Amygdala (tissue), 56 donors: ENCODE measurements around the gene C1orf210.

ENCODE experiments used
- DNase-seq, 56 donors: peaks; one replicate each; lab custom pipeline; 2025; lab: John Stamatoyannopoulos, UW

C1orf210 gene

DNA sequence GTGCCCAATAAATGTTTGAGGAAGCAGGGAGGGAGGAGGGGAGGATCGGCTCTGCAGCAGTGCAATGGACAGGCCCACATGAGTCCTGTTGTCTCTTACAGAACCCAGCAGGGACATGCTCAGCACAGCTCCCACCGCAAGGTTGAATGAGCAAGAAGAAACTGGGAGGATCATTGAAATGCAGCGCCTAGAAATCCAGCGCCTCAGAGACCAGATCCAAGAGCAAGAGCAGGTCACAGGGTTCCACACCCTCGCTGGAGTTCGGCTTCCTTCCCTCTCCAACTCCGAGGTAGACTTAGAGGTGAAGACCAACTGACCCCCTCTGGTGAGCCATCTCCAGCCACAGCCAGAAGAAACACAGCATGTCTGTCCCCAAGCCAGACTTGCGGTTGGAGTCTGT lies 31.5 kb downstream of the C1orf210 start:
- no peak for DNase-seq

DNA sequence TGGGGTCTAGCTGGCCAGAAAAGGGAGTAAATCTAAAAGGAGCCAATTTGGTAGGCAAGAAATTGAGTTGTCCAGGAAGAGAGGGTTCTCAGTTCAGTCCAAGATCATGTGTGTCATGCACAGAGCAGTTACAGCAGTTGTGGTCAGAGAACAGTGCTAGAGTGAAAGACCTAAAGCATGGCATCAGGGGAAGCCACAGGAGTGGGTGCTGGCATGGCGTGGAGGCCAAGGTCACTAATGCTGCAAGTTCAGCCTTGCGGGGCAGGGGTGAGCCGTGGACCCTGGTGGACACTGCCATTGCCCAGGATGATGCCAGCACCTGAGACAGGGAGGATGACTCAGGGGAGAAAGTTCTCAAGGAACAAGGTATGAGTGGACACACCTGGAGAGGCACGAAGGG lies 32.2 kb downstream of the C1orf210 start:
- DNase-seq: no peak

DNA sequence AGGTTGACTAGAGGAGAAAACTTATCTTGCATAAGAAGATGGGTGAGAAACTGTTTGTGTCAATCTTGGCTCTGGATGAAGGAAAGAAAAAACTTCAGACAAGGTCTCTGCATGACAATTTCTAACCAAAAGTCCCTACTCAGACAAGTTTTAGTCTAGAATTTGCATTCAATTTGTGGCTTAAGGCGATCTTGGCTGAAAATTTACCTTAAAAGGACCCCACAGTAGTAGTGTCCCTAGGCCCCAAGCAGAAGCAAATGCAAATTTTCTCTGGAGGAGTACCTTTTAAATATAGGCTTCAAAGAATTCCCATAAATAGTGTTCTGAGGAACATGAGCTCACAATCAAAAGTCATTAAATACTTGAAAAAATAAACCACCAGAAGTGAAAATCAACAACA lies 33.2 kb downstream of the C1orf210 start:
- DNase-seq: no peak

DNA sequence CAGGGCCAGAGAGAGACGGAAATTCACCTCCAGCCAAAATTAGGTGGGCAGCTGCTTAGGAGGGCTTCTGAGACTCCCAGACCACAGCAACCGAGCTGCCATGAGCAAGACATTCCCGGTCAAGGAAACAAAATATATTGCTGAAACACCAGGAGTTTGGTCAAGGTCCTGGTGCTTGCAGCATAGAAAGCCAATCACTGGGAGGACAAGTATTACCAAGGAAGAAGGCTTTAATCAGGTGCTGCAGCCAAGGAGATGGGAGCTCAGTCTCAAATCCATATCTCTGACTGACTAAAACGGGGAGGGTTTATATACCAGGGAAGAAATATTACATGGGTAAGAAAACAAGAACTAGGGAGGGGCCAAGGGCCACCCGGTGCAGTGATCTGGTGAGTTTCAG lies 34.4 kb downstream of the C1orf210 start:
- DNase-seq: no peak

DNA sequence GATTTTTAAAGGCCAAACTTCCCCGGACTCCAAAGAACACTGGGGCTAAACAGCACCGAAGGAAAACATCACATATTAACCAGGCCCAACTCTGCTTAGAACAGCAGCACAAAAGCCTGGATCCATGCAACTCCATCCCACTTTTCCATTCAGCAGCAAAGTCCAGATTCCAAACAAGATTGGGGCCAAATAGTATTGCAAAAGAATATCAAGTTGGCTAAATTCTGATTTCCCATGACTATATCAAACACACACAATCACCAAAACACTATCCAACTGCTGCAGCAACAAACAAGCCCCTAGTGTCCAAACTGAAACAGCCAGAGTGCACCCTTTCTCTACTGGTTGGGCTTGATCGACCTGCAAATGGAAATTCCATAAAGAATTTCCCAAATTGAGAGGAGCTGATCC lies 35.0 kb downstream of the C1orf210 start:
- no peak for DNase-seq

- DNase-seq: no peak
Observed at GRCh38 chr1:43247256-43247921, 38.0 kb downstream of the C1orf210 start.

DNA sequence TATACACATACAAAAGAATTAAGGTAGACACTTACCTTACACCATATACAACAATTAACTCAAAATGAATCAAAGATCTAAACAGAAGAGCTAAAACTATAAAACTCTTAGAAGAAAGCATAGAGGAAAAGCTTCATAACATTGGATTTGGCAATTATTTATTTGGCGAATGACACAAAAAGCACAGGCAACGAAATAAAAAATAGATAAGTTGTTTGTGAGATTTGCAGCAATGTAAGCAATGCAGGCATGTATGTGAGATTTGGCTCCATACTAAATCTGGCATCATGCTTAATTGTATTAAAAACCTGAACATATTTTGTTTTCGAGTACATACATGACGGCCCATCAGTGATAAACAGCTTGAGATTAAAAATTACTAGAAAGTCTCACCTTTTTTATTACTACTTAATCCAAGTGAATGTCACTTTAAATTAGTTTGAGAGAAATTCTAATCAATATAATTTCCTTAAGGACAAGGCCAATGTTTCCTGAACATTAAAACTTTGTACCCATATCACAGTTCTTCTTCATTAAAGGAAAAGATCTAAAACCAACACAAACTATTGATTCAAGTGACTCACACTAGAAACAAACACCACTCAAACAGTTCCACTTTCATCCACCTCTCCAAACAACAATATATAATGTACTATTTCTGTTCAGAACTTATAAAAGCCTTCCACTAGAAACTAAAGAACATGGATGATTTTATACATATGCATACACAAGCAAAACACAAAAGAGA lies 38.7 kb downstream of the C1orf210 start:
- no peak for DNase-seq

DNA sequence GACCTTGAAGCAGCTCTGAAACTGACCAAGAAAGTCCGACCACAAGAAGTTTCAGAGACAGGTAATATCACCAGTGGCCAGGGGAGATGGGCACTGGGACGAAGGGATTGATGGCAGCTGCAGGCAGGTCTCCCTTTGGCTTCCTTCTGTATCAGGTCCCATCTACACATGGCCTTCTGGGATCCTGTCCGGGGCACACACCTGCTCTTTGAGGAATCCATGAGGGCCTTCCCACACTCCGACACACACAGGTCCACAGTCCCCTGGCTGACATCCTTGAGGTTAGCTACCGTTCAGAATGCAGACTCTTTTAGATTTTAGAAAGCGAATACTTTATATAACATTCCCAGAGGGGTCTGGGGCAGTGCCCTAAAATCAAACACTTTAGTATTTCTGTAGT lies 42.1 kb downstream of the C1orf210 start:
- no peak for DNase-seq

DNA sequence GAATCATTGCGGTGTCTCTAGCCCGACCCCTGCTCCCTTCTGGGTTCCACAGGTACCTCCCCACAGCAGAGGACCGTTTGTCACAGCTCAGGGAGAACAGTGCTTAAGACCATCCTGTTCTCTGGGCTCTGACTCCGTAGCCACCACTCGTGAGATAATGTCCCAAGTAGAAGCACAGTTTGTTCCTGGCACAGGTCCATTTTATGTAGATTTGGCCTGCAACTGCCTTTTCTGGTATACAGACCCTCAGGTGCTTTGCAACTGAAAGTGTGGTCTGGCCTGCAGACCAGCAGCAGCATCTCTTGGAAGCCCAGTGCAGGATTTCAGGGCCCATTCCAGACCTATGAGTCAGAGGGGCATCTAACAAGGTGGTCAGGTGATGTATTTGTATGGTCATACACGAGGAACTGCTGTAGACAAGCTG lies 44.0 kb downstream of the C1orf210 start:
- DNase-seq: no peak

DNA sequence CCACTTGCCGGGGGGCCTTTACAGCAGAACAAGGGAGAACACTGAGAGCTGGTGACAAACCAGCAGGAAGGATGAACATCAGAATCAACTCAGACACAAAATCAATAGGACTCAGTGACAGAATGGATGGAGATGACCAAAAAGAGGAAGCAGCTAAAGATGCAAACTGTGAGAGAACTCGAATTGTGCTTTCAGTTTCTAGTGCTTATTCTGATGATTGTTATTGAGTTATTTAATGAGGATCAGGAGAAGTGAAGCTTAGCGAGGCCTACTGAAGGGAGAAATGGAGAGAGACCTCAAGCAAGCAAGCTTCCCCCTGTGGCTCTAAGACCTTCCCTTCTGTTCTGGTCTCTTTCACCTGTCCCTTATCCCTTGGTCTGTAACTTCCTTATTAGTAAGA lies 45.9 kb downstream of the C1orf210 start:
- no peak for DNase-seq

DNA sequence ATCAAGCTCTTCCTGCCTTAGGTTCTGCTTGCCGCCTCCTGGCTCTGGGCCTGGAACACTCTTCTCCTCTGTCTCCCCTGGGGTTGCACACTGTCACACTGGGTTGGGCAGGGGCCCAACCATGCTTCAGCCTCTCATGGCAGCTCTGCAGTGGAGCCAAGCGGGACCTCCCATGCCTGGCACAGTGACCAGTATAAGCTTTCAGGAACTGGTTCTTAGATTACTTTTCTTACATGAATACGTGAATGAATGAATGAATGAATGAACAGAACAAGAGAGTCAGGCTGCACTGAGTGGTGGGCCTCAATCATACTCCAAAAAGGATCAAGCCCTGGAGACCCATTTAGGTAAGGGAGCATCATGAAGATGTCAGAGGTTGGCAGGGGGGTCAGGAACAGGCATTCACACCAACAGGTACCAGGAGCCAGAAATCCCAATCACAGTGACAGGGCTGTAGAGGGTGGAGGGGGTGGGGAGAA lies 46.4 kb downstream of the C1orf210 start:
- DNase-seq: no peak

GRCh38 chr1:43238085-43238484 lies 47.3 kb downstream of the C1orf210 start:
- peak in 50 of 56 donors; percentile 7 to 88 (median 50) for DNase-seq

GRCh38 chr1:43237121-43237520 lies 48.3 kb downstream of the C1orf210 start:
- DNase-seq: no peak

DNA sequence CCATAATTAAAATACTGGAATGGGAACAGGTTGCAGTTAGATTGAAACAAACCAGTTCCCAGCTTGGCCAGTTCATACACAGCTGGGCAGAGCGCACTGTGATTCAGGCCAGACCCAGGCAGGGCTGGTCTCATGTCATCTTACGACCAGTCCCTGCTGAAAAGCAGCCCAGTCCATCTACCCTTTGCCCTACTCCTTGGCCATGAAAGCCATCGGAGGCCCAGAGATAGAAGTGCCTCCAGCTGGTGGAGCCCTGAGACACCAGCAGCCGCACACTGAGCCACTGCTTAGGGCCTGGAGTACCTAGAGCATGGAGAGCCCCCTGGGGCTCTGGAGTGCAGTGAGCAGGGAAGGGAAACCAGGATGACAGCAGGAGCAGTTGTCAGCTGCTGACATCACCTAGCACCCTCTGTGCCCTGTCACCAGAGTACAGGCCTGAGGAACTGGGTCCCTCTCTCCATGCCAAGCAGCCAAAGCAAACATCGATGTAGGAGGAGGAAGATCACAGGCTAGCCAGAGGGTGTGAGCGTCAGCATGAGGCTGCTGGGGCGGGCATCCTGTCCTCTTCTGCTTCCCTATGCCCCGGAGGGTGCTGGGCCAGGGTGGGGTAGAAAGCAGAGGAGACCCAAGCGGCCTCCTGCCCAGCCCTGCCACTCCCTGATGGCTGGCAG lies 49.8 kb downstream of the C1orf210 start:
- DNase-seq: no peak

DNA sequence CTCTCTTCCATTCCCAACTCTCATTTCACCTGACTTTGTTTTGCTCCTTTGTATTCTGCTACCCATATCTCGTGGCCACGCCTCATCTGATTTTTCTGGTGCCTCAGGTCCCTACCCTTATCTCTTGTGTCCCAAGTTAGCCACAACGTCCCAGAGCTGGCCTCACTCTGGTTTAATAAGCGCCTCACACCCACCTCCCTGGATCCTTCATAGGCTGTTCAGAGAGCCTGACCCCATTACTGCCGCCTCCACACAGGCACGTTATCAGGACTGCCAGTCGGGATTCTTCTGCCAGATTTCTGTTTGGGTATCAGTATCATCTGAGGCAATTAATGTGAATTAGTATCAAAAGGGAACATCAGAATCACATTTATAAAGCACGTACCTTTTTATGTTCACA lies 50.3 kb downstream of the C1orf210 start:
- no peak for DNase-seq

DNA sequence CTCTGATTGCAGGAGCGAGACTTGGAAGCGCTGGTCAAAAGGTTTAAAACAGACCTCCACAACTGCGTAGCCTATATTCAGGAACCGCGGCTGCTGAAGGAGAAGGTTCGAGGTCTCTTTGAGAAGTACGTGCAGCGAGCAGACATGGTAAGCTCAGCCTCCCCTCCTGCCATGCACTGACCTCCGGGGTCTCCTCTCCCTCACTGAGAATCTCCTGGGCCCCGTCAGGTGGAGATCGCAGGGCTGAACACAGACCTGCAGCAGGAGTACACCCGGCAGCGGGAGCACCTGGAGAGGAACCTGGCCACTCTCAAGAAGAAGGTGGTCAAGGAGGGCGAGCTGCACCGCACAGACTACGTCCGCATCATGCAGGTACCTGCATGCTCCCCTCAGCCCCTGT lies 51.1 kb downstream of the C1orf210 start:
- no peak for DNase-seq

- DNase-seq: no peak
Observed at GRCh38 chr1:43233631-43234030, 51.8 kb downstream of the C1orf210 start.

GRCh38 chr1:43232482-43232881 lies 52.9 kb downstream of the C1orf210 start:
- peak in 10 of 56 donors; percentile 6 to 62 (median 21) for DNase-seq

DNA sequence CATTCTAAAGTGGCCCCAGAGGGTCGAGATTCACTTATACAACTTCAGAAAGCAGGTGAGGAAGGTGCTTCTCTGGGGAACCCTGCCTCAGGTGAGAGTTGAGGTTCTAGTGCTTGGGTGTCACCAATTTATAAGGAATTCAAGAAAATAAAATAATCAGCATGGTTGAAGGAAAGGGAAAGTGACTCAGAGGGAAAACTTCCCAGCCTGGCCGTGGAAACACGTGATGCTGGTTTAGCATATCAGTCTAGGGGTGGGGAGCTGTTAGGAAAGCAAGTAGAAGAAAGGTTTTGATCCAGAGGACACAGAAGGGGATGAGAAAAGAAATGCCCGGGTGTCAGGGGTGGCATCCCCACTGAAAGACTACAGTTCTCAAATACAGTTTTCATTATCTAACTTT lies 53.3 kb downstream of the C1orf210 start:
- DNase-seq: no peak
